GM23338 (cell line): Measurements from ENCODE around the gene MAP1LC3B. TPM values are rescaled to one million over a fixed set of nuclear protein-coding genes. Genes with fewer than 3 reads are reported as not detected.
"Not testable (repeated sequence)": the region's sequence is repeated elsewhere in the genome, so short reads cannot be mapped to it uniquely, and the experiment has no call there.

ENCODE experiments used
- ATAC-seq: fragments of 200-7000 bp; cut with Tn5 transposase; 3 replicates; pipeline ENCODE4 v1.9.1; 2020
- DNase-seq: peaks from one replicate; pipeline ENCODE4 v3.0.0-alpha.2; 2015; ENCODE audit warnings: low spot score
- H2AFZ ChIP-seq: fragments of 200-600 bp; sonication (generic); 2 replicates; pipeline ENCODE4 v1.8.0; 2016; ENCODE audit warnings: antibody characterized with exemption, mild to moderate bottlenecking, moderate library complexity
- H3F3A ChIP-seq: fragments of 200-600 bp; sonication (generic); replicated peaks from 2 replicates; pipeline ENCODE4 v1.8.0; 2017; ENCODE audit warnings: antibody characterized with exemption, mixed run types, low read depth
- H3K27ac ChIP-seq: fragments of 200-600 bp; sonication (generic); 2 replicates; pipeline ENCODE4 v1.6.1; 2016; ENCODE audit warnings: low read depth
- H3K27me3 ChIP-seq: fragments of 200-600 bp; sonication (generic); 2 replicates; pipeline ENCODE4 v1.8.0; 2016; ENCODE audit warnings: mild to moderate bottlenecking, mixed run types, moderate library complexity; ENCODE audit not compliant: insufficient read depth
- H3K36me3 ChIP-seq: fragments of 200-600 bp; sonication (generic); 2 replicates; pipeline ENCODE4 v1.8.0; 2016; ENCODE audit warnings: mild to moderate bottlenecking; ENCODE audit not compliant: insufficient read depth
- H3K4me1 ChIP-seq: fragments of 200-600 bp; sonication (generic); 2 replicates; pipeline ENCODE4 v1.8.0; 2016; ENCODE audit warnings: mild to moderate bottlenecking, moderate library complexity; ENCODE audit not compliant: insufficient read depth
- H3K4me2 ChIP-seq: fragments of 200-600 bp; sonication (generic); 2 replicates; pipeline ENCODE4 v1.7.1; 2017; ENCODE audit warnings: mixed run types
- H3K4me3 ChIP-seq: fragments of 200-600 bp; sonication (generic); 2 replicates; pipeline ENCODE4 v1.6.1; 2016; ENCODE audit warnings: mixed run types
- H3K79me2 ChIP-seq: fragments of 200-600 bp; sonication (generic); replicated peaks from 2 replicates; pipeline ENCODE4 v1.8.0; 2017; ENCODE audit warnings: mild to moderate bottlenecking; ENCODE audit not compliant: insufficient read depth
- H3K9me2 ChIP-seq: fragments of 200-600 bp; sonication (generic); 2 replicates; pipeline ENCODE4 v1.8.0; 2017; ENCODE audit not compliant: insufficient read depth
- H4K20me1 ChIP-seq: fragments of 200-600 bp; sonication (generic); replicated peaks from 2 replicates; pipeline ENCODE4 v1.8.0; 2017; ENCODE audit warnings: mild to moderate bottlenecking; ENCODE audit not compliant: insufficient read depth
- H3K27ac Mint-ChIP-seq: 2 replicates; pipeline ENCODE4 v1.8.0; 2020; ENCODE audit warnings: inconsistent platforms, mild to moderate bottlenecking, moderate library complexity, mixed read lengths
- H3K27me3 Mint-ChIP-seq: 3 replicates; pipeline ENCODE4 v1.8.0; 2022; ENCODE audit warnings: low read depth, mild to moderate bottlenecking, moderate library complexity, mixed read lengths, inconsistent platforms; ENCODE audit not compliant: insufficient read depth, poor library complexity
- H3K36me3 Mint-ChIP-seq: 3 replicates; pipeline ENCODE4 v1.8.0; 2021; ENCODE audit warnings: low read depth, mild to moderate bottlenecking, inconsistent platforms, moderate library complexity, mixed read lengths
- H3K4me1 Mint-ChIP-seq: 3 replicates; pipeline ENCODE4 v1.8.0; 2020; ENCODE audit warnings: mild to moderate bottlenecking, inconsistent platforms, mixed read lengths
- H3K4me3 Mint-ChIP-seq: 3 replicates; pipeline ENCODE4 v1.8.0; 2021; ENCODE audit warnings: moderate library complexity, mild to moderate bottlenecking, inconsistent platforms, mixed read lengths
- H3K9me3 Mint-ChIP-seq: 3 replicates; pipeline ENCODE4 v1.8.0; 2020; ENCODE audit warnings: moderate library complexity, mild to moderate bottlenecking, inconsistent platforms, mixed read lengths
- EZH2 ChIP-seq: fragments of 200-600 bp; sonication (generic); IDR thresholded peaks from one replicate; pipeline ENCODE4 v1.8.0; 2017; ENCODE audit warnings: antibody characterized with exemption, mild to moderate bottlenecking, low read depth; ENCODE audit not compliant: unreplicated experiment
- EZH2phosphoT487 ChIP-seq: fragments of 200-600 bp; sonication (generic); IDR thresholded peaks from one replicate; pipeline ENCODE4 v1.8.1; 2018; ENCODE audit warnings: antibody characterized with exemption; ENCODE audit not compliant: unreplicated experiment
- NANOG ChIP-seq: IDR thresholded peaks from 2 replicates; pipeline ENCODE4 v1.6.1; 2016; ENCODE audit warnings: antibody characterized with exemption, borderline replicate concordance
- ZNF114 ChIP-seq: fragments of 250-450 bp; sonication (Bioruptor Pico); IDR thresholded peaks from 2 replicates; pipeline ENCODE4 v1.5.0; 2020; ENCODE audit warnings: mild to moderate bottlenecking, moderate library complexity
- ZNF331 ChIP-seq: fragments of 250-450 bp; sonication (Bioruptor Pico); IDR thresholded peaks from 2 replicates; pipeline ENCODE4 v1.5.0; 2020; ENCODE audit warnings: low read depth, mild to moderate bottlenecking, moderate library complexity
- polyA plus RNA-seq: library from polyadenylated mRNA; unstranded; fragments of >200 nt; fragmentation: Nextera tagmentation; extraction: Ambion mirVana; gene quantifications from 2 replicates; pipeline ENCODE4 v1.2.1, GENCODE V29; 2016
- total RNA-seq: library from RNA; depleted of rRNA; stranded (reverse); fragments of >200 nt; shearing (Covaris generic); gene quantifications from 2 replicates; pipeline ENCODE4 v1.2.3, GENCODE V29; 2014
- TF ChIP-seq, protein P1 (sequence below): IDR thresholded peaks from 2 replicates; pipeline ENCODE4 v1.6.1; 2016; ENCODE audit warnings: antibody characterized with exemption
- TF ChIP-seq, protein P2 (sequence below): IDR thresholded peaks from one replicate; pipeline ENCODE4 v1.6.1; 2018; ENCODE audit warnings: antibody characterized with exemption; ENCODE audit not compliant: unreplicated experiment

The MAP1LC3B gene
- total and polyA plus RNA-seq, 2 experiments from 2014 or later = 35.9 to 80.2 TPM

DNA sequence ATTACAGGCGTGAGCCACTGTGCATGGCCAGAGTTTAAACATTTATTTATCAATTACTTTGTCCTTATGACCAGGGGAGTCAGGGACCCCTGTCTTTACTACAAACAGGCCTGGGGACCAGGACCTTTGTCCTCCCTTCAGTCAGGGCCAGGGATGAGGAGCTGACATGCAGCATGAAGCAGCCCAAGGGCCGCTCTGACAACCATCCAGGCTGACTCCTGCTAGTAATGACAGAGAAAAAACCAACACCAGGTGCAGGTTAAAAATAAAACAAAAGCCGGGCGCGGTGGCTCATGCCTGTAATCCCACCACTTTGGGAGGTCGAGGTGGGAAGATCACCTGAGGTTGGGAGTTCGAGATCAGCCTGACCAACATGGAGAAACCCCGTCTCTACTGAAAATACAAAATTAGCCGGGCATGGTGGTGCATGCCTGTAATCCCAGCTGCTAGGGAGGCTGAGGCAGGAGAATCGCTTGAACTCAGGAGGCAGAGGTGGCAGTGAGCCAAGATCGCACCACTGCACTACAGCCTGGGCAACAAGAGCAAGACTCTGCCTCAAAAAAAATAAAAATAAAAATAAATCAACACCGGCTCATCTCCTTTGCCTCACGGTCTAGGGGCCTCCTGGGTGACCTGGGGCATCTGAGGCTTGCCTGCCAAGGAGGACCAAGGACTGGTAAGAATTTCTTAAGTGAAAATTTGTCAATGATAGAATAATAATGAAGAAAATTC lies 29.1 kb upstream of the MAP1LC3B start:
- Mint-ChIP-seq H3K4me1 (peaks cover 12% of the 10 kb centered on the region), H3K27ac (0 out of 2 replicates have a peak overlapping the region, but pooled peaks have one; percentile 12)
- H3K4me1 ChIP-seq, H3F3A ChIP-seq, H3K27ac ChIP-seq, ATAC-seq, DNase-seq, H3K27me3 ChIP-seq, H4K20me1 ChIP-seq, H3K9me3 Mint-ChIP-seq, H3K4me2 ChIP-seq, H3K9me2 ChIP-seq, H3K36me3 Mint-ChIP-seq, H3K27me3 Mint-ChIP-seq, H3K4me3 Mint-ChIP-seq, H3K36me3 ChIP-seq, H2AFZ ChIP-seq, H3K4me3 ChIP-seq: not testable (repeated sequence)
- peaks cover 40% of the 10 kb centered on the region for H3K79me2 ChIP-seq

- no peaks in the 10 kb centered on the region for H3K4me1 ChIP-seq
- DNase-seq (no peak), ATAC-seq (no peak)
- Mint-ChIP-seq H3K27me3 (peaks cover 2% of the 10 kb centered on the region), H3K27ac (peak overlapping the region; percentile 27; the same call in 1 of the 2 replicates), H3K9me3 (no peaks in the 10 kb centered on the region), H3K36me3 (peaks cover 9% of the 10 kb centered on the region; the same call in 2 of the 3 replicates), H3K4me1 (peaks cover 12% of the 10 kb centered on the region), H3K4me3 (no peak overlapping the region)
- no peak overlapping the region for H3K4me2 ChIP-seq
- H4K20me1 ChIP-seq = peaks cover 7% of the 10 kb centered on the region; the same call in 1 of the 2 replicates
- H3K27me3 ChIP-seq = no peaks in the 10 kb centered on the region
- no peaks in the 10 kb centered on the region for H3K36me3 ChIP-seq
- peaks cover 49% of the 10 kb centered on the region for H3K79me2 ChIP-seq
- no peaks in the 10 kb centered on the region for H3K9me2 ChIP-seq
- H2AFZ ChIP-seq = no peak overlapping the region
- H3K27ac ChIP-seq = no peak overlapping the region
- no peak overlapping the region for H3K4me3 ChIP-seq
- no peaks in the 10 kb centered on the region for H3F3A ChIP-seq
- TF ChIP-seq ZNF114 (CRISPR knock-in tag) (no peak), EZH2 (no peak), NANOG (no peak), ZNF331 (CRISPR knock-in tag) (no peak)
- TF ChIP-seq, protein P1, sequence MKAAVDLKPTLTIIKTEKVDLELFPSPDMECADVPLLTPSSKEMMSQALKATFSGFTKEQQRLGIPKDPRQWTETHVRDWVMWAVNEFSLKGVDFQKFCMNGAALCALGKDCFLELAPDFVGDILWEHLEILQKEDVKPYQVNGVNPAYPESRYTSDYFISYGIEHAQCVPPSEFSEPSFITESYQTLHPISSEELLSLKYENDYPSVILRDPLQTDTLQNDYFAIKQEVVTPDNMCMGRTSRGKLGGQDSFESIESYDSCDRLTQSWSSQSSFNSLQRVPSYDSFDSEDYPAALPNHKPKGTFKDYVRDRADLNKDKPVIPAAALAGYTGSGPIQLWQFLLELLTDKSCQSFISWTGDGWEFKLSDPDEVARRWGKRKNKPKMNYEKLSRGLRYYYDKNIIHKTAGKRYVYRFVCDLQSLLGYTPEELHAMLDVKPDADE = no peak
Measured at GRCh38 chr16:87363771-87364455, 28.2 kb upstream of the MAP1LC3B start.

DNA sequence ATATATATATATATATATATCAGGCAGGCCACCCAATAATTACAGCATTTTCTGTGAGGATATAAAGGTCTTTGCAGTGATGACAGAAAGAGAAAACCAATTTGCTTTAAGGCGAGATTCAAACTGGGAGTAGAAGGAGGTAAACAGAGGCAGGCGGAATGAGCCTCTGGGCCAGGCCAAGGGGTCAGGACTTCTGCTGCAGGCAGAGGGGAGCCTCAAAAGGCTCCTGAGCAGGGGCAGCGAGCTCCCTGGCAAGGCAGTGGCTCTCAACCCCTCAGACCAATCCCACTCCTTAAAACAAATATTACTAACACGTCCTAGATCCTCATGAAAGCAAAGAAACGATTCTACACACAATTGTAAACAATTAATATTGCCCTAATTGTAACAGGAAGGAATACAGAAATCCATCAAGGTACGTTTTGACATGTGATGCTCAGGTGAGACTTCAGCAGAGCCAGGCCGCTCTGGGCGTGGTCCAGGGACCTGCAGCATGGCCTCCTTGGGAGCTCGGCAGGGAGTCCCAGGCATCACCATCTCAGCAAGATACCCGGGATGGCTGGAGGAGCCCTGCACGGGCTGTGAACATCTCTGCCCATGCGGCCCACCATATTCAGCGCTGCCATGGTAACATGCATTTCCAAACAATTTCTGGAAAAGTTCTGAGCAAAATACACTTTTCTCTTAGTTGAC lies 27.0 kb upstream of the MAP1LC3B start:
- Mint-ChIP-seq H3K9me3 (no peaks in the 10 kb centered on the region), H3K27me3 (peaks cover 2% of the 10 kb centered on the region), H3K36me3 (0 out of 3 replicates have a peak, but pooled peaks cover 1% of the 10 kb centered on the region), H3K27ac (no peak overlapping the region), H3K4me3 (no peak overlapping the region), H3K4me1 (peaks cover 20% of the 10 kb centered on the region)
- Histone ChIP-seq H3K27ac (no peak overlapping the region), H3K79me2 (peaks cover 61% of the 10 kb centered on the region), H3K4me2 (no peak overlapping the region), H2AFZ (no peak overlapping the region), H3K27me3 (no peaks in the 10 kb centered on the region), H3K9me2 (no peaks in the 10 kb centered on the region), H3K4me1 (no peaks in the 10 kb centered on the region), H3K4me3 (no peak overlapping the region), H4K20me1 (peaks cover 19% of the 10 kb centered on the region; the same call in 1 of the 2 replicates), H3K36me3 (no peaks in the 10 kb centered on the region), H3F3A (no peaks in the 10 kb centered on the region)
- ATAC-seq (no peak), DNase-seq (no peak)
- TF ChIP-seq ZNF114 (CRISPR knock-in tag) (no peak), EZH2 (no peak), ZNF331 (CRISPR knock-in tag) (no peak), EZH2phosphoT487 (no peak)
- TF ChIP-seq, protein P2, sequence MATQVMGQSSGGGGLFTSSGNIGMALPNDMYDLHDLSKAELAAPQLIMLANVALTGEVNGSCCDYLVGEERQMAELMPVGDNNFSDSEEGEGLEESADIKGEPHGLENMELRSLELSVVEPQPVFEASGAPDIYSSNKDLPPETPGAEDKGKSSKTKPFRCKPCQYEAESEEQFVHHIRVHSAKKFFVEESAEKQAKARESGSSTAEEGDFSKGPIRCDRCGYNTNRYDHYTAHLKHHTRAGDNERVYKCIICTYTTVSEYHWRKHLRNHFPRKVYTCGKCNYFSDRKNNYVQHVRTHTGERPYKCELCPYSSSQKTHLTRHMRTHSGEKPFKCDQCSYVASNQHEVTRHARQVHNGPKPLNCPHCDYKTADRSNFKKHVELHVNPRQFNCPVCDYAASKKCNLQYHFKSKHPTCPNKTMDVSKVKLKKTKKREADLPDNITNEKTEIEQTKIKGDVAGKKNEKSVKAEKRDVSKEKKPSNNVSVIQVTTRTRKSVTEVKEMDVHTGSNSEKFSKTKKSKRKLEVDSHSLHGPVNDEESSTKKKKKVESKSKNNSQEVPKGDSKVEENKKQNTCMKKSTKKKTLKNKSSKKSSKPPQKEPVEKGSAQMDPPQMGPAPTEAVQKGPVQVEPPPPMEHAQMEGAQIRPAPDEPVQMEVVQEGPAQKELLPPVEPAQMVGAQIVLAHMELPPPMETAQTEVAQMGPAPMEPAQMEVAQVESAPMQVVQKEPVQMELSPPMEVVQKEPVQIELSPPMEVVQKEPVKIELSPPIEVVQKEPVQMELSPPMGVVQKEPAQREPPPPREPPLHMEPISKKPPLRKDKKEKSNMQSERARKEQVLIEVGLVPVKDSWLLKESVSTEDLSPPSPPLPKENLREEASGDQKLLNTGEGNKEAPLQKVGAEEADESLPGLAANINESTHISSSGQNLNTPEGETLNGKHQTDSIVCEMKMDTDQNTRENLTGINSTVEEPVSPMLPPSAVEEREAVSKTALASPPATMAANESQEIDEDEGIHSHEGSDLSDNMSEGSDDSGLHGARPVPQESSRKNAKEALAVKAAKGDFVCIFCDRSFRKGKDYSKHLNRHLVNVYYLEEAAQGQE = no peak
